ENCODE results near the gene ZNF503.

The ZNF503 gene

GRCh38 chr10:75443362-75443761 lies 41.8 kb upstream of the ZNF503 start:
- no peak overlapping the region for H3K27ac ChIP-seq
- no peak overlapping the region for H3K4me3 ChIP-seq (IDR thresholded peaks at IDR 0.05; ENCODE audit: insufficient read depth, low read depth, low read length)
- H3K27me3 ChIP-seq (ENCODE audit: insufficient read depth, low read depth), result no peaks in the 10 kb centered on the region
- no peak for TF ChIP-seq CTCF (conservative IDR thresholded peaks at IDR 0.05; ENCODE audit: low read depth, low read length)
- H3K9ac ChIP-seq, result no peak overlapping the region
- H3K4me2 ChIP-seq, result no peak overlapping the region
- H3K4me1 ChIP-seq (ENCODE audit: low read depth, poor library complexity, severe bottlenecking), result no peaks in the 10 kb centered on the region
- no peaks in the 10 kb centered on the region for H3K36me3 ChIP-seq (ENCODE audit: insufficient read depth)
- H3K79me2 ChIP-seq (ENCODE audit: insufficient read depth, low read depth), result no peaks in the 10 kb centered on the region
- no peaks in the 10 kb centered on the region for H4K20me1 ChIP-seq (ENCODE audit: insufficient read depth)
- H2AFZ ChIP-seq (ENCODE audit: low read depth), result no peak overlapping the region

- no peak overlapping the region for H2AFZ ChIP-seq (ENCODE audit: low read depth)
- H3K4me2 ChIP-seq, result no peak overlapping the region
- no peak for TF ChIP-seq CTCF (conservative IDR thresholded peaks at IDR 0.05; ENCODE audit: low read depth, low read length)
- no peaks in the 10 kb centered on the region for H3K36me3 ChIP-seq (ENCODE audit: insufficient read depth)
- H3K27ac ChIP-seq, result no peak overlapping the region
- no peaks in the 10 kb centered on the region for H3K4me1 ChIP-seq (ENCODE audit: low read depth, poor library complexity, severe bottlenecking)
- no peak overlapping the region for H3K4me3 ChIP-seq (IDR thresholded peaks at IDR 0.05; ENCODE audit: insufficient read depth, low read depth, low read length)
- no peaks in the 10 kb centered on the region for H4K20me1 ChIP-seq (ENCODE audit: insufficient read depth)
- H3K9ac ChIP-seq, result no peak overlapping the region
- no peaks in the 10 kb centered on the region for H3K79me2 ChIP-seq (ENCODE audit: insufficient read depth, low read depth)
- H3K27me3 ChIP-seq (ENCODE audit: insufficient read depth, low read depth), result no peaks in the 10 kb centered on the region
These were observed 40.1 kb upstream of the ZNF503 start for GRCh38 chr10:75441682-75442081.

- Histone ChIP-seq H4K20me1 (ENCODE audit: insufficient read depth) (no peaks in the 10 kb centered on the region), H2AFZ (ENCODE audit: low read depth) (no peak overlapping the region), H3K79me2 (ENCODE audit: insufficient read depth, low read depth) (no peaks in the 10 kb centered on the region), H3K27ac (no peak overlapping the region), H3K4me3 (IDR thresholded peaks at IDR 0.05; ENCODE audit: insufficient read depth, low read depth, low read length) (no peak overlapping the region), H3K4me2 (no peak overlapping the region), H3K27me3 (ENCODE audit: insufficient read depth, low read depth) (no peaks in the 10 kb centered on the region), H3K4me1 (ENCODE audit: low read depth, poor library complexity, severe bottlenecking) (no peaks in the 10 kb centered on the region), H3K36me3 (ENCODE audit: insufficient read depth) (no peaks in the 10 kb centered on the region), H3K9ac (no peak overlapping the region)
- TF ChIP-seq CTCF (conservative IDR thresholded peaks at IDR 0.05; ENCODE audit: low read depth, low read length), result no peak
These were observed 39.6 kb upstream of the ZNF503 start for GRCh38 chr10:75441196-75441595.

GRCh38 chr10:75440271-75440793 lies 38.8 kb upstream of the ZNF503 start:
- Histone ChIP-seq H3K36me3 (ENCODE audit: insufficient read depth) (no peaks in the 10 kb centered on the region), H2AFZ (ENCODE audit: low read depth) (no peak overlapping the region), H3K4me3 (IDR thresholded peaks at IDR 0.05; ENCODE audit: insufficient read depth, low read depth, low read length) (no peak overlapping the region), H3K9ac (no peak overlapping the region), H3K27me3 (ENCODE audit: insufficient read depth, low read depth) (no peaks in the 10 kb centered on the region), H3K4me1 (ENCODE audit: low read depth, poor library complexity, severe bottlenecking) (no peaks in the 10 kb centered on the region), H3K27ac (no peak overlapping the region), H3K79me2 (ENCODE audit: insufficient read depth, low read depth) (no peaks in the 10 kb centered on the region), H4K20me1 (ENCODE audit: insufficient read depth) (no peaks in the 10 kb centered on the region), H3K4me2 (no peak overlapping the region)
- no peak for TF ChIP-seq CTCF (conservative IDR thresholded peaks at IDR 0.05; ENCODE audit: low read depth, low read length)
